ENCODE results near the gene SCYGR3.

SCYGR3 gene

DNA sequence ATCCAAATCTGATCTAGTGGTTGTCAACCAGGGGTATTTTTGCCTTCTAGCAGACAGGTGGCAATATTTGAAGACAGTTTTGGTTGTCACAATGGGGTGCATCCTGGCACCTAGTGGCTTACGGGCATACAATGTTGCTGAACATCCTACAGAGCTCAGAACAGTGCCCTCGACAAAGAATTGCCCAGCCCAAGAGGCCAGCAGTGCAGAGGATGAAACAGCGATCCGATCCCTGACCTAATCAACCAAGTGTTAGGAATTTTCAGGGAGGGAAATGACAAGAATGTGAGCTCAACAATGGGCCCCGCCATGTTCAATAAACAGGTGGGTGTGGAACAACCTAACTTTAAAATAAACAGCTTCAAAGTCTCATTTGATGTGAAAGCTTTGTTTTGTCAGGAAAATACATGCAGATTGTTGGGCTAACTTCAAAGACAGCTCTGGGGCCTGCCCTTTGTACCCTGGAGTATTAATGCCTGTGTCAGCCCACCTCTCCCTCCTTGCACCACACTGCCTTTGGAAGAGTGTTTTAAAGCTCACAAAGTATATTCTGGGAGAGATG, 29.4 kb upstream of the SCYGR3 start:
- DNase-seq (ENCODE audit: low read depth): no peak
- TF ChIP-seq, protein P1, sequence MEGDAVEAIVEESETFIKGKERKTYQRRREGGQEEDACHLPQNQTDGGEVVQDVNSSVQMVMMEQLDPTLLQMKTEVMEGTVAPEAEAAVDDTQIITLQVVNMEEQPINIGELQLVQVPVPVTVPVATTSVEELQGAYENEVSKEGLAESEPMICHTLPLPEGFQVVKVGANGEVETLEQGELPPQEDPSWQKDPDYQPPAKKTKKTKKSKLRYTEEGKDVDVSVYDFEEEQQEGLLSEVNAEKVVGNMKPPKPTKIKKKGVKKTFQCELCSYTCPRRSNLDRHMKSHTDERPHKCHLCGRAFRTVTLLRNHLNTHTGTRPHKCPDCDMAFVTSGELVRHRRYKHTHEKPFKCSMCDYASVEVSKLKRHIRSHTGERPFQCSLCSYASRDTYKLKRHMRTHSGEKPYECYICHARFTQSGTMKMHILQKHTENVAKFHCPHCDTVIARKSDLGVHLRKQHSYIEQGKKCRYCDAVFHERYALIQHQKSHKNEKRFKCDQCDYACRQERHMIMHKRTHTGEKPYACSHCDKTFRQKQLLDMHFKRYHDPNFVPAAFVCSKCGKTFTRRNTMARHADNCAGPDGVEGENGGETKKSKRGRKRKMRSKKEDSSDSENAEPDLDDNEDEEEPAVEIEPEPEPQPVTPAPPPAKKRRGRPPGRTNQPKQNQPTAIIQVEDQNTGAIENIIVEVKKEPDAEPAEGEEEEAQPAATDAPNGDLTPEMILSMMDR (conservative IDR thresholded peaks at IDR 0.05; ENCODE audit: low read depth, low read length): no peak
- no peak overlapping the region for H3K4me3 ChIP-seq (ENCODE audit: low read depth, low read length)

DNA sequence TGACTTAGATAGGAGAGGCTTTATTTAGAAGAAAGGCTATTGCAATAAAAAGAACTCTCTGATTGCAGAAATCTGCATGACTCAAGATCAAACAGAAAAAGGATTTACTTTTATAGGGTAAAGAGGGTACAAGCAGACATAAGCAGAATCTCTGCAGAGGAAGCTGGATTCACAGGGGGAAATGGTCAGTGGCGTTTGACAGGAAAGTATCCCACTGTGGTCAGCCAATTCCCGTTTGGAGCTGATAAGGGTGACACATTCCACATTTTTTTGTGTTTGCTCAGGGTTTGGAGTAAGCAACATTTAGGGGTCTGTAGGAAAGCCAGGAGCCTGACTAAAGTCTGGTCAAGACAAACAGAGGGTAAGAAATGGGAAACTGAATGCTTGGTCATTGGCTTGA, 28.0 kb upstream of the SCYGR3 start:
- TF ChIP-seq, protein P1 (conservative IDR thresholded peaks at IDR 0.05; ENCODE audit: low read depth, low read length): no peak
- DNase-seq (ENCODE audit: low read depth): no peak
- H3K4me3 ChIP-seq (ENCODE audit: low read depth, low read length): no peak overlapping the region

DNA sequence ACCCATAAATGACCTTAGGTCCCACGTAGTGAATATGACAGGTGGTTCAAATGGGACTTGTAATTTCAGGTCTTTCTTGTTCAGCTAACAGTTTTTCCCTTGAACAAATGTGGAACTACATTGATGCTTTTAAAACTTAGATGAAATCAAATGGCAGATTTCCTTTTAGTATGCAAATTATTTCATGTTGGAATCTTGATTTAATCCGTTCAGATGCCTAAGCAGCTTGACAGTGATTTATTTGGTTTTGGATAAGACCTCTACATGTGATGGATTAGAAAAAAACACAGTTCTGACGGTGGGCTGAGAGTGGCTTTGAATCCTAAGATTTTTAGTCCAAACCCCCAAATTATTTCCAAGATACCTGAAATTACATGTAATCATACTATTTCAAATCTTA, 19.6 kb upstream of the SCYGR3 start:
- DNase-seq (ENCODE audit: low read depth): no peak
- H3K4me3 ChIP-seq (ENCODE audit: low read depth, low read length): no peak overlapping the region
- TF ChIP-seq, protein P1 (conservative IDR thresholded peaks at IDR 0.05; ENCODE audit: low read depth, low read length): no peak

DNA sequence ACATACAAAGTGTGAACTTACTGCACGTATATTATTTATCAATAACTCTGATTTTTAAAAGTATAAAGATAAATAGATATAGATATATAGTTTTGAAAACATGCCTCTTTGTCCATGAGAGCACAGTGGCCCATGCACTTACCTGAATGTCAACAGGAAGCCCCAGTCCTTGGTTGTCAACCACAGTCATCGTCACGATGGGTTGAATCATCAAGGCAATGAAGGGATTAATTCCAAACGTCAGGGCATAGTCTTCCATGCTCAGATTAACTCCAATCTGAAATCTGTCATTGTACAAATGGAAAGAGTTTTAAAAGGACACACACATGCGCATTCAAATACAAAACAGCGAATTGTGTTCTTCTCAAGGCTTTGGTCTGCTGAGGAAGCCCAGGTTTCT, 18.2 kb upstream of the SCYGR3 start:
- TF ChIP-seq, protein P1 (conservative IDR thresholded peaks at IDR 0.05; ENCODE audit: low read depth, low read length): no peak
- no peak for DNase-seq (ENCODE audit: low read depth)
- no peak overlapping the region for H3K4me3 ChIP-seq (ENCODE audit: low read depth, low read length)

DNA sequence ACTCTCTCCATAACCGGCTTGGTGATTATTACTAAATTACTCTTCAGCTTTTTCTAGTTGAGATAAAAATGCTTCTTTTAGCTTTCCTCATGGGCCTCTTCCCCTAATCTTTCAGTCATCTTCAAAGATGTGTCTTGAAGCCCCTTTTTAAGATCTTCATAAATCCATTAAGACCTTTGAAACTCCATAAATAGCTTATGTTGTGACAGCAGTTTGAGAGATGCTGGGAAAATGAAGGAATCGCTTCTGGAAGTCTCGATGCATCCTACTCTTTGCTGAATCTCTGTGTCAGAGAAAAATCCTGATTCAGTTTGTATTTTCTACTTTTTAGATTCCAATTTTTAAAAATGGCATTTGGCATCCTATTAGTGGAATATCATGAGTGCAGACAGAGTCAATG, 15.7 kb upstream of the SCYGR3 start:
- H3K4me3 ChIP-seq (ENCODE audit: low read depth, low read length): no peak overlapping the region
- no peak for DNase-seq (ENCODE audit: low read depth)
- TF ChIP-seq, protein P1 (conservative IDR thresholded peaks at IDR 0.05; ENCODE audit: low read depth, low read length): no peak

DNA sequence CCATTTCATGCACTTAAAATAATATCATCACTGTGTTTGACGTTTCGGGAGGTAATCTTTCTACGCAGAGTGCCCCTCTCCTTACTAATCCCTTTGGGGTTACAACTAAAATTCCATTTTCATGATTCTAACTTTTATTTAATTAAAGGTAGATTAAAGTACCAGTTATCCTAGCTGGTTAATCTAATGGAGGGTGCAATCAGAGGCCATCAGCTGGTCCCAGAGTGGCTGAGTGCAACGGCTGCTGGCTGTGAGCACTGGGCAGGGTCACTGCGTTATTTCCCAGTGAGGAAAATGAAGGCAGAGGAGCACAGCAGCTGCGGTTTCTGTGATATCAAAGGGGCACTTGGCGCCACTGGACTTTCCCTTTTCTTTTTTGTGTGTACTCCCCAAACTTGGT, 14.8 kb upstream of the SCYGR3 start:
- DNase-seq (ENCODE audit: low read depth): no peak
- H3K4me3 ChIP-seq (ENCODE audit: low read depth, low read length): no peak overlapping the region
- TF ChIP-seq, protein P1 (conservative IDR thresholded peaks at IDR 0.05; ENCODE audit: low read depth, low read length): no peak

DNA sequence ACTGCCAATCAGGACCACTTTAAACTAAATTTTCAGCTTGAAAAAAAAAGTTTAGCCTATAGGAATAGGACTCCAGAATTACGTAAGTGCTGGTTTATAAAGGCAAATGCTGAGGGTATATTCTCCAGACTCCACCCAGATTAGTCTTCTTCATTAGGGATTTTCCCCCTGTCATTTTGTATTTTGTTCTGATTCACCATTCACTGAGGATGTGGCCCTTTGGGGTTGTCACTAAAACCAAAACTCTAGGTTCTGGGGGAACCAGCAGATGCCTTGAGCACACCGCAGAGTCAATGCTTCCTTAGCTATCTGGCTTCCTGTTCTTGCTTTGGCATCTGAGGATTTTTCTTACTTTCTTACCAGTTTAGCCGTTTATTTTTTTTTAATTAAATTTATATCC, 13.1 kb upstream of the SCYGR3 start:
- DNase-seq (ENCODE audit: low read depth): no peak
- TF ChIP-seq, protein P1 (conservative IDR thresholded peaks at IDR 0.05; ENCODE audit: low read depth, low read length): no peak

More for the DNA sequence above, 13.1 kb upstream of the SCYGR3 start:
- no peak overlapping the region for H3K4me3 ChIP-seq (ENCODE audit: low read depth, low read length)

Data from choroid plexus epithelial cell (primary cell).